Stomach (tissue), 9 donors: Measurements from ENCODE around the gene SCN8A. TPM values are rescaled to one million over a fixed set of nuclear protein-coding genes. Genes with fewer than 3 reads are reported as not detected.
"Not testable (repeated sequence)": the region's sequence is repeated elsewhere in the genome, so short reads cannot be mapped to it uniquely, and the experiment has no call there.

Experiments used
- DNase-seq, 2 donors: peaks; one replicate each; pipeline versions ENCODE4 v3.0.0 to v3.0.0-alpha.2; 2013 to 2019
- H3K27ac ChIP-seq, 5 donors: fragments of 200-600 bp in 4 of 5; sonication (generic) in 4 of 5; one replicate each; pipeline ENCODE4 v1.5.1; 2013 to 2019; ENCODE audit warnings: mild to moderate bottlenecking in 1 of 5, moderate library complexity in 1 of 5
- H3K27me3 ChIP-seq, 3 donors: fragments of 200-600 bp; sonication (generic); one replicate each; pipeline ENCODE4 v1.5.1; 2017 to 2019; ENCODE audit warnings: mixed run types in 1 of 3
- H3K36me3 ChIP-seq, 4 donors: fragments of 200-600 bp; sonication (generic); 1 replicate in 3 of 4; 2 replicates in 1 of 4; pipeline ENCODE4 v1.5.1; 2016 to 2019
- H3K4me1 ChIP-seq, 4 donors: fragments of 200-600 bp; sonication (generic); one replicate each; pipeline ENCODE4 v1.5.1; 2016 to 2019
- H3K4me3 ChIP-seq, 4 donors: fragments of 200-600 bp; sonication (generic) in 3 of 4; one replicate each; pipeline ENCODE4 v1.5.1; 2016 to 2019; ENCODE audit warnings: mild to moderate bottlenecking in 1 of 4
- H3K9me3 ChIP-seq, 4 donors: fragments of 200-600 bp; sonication (generic); one replicate each; pipeline ENCODE4 v1.5.1; 2016 to 2019
- EP300 ChIP-seq: sonication (generic); formaldehyde crosslinking; IDR thresholded peaks from one replicate; pipeline ENCODE4 v1.6.1; 2017; ENCODE audit warnings: antibody characterized with exemption
- POLR2A ChIP-seq, 4 donors: fragments of 450-650 bp; IDR thresholded peaks; one replicate each; pipeline ENCODE4 v1.6.1; 2016; ENCODE audit warnings: antibody characterized with exemption in 4 of 4, control low read depth in 2 of 4, mild to moderate bottlenecking in 1 of 4, moderate library complexity in 1 of 4
- POLR2AphosphoS5 ChIP-seq, 3 donors: sonication (generic); formaldehyde crosslinking; IDR thresholded peaks; one replicate each; pipeline ENCODE4 v1.6.1; 2016; ENCODE audit warnings: antibody characterized with exemption in 3 of 3
- WGBS, 5 donors: extraction: QIAGEN DNeasy Blood & Tissue Kit in 3 of 5; methylation state at CpG; one replicate each; pipeline versions ENCODE4 v1.1.5 to v1.1.7; 2013 to 2018; 5-methylcytosine and 5-hydroxymethylcytosine counted together
- intact Hi-C: fragments of 100-400 bp; cut with DNase I; formaldehyde crosslinking; loops from one replicate; pipeline ENCODE4 v1.15.1; 2023; ENCODE audit warnings: low total_unique reads
- polyA plus RNA-seq, 3 donors: library from polyadenylated mRNA; stranded (reverse); fragments of 200-250 nt; gene quantifications; one replicate each; pipeline ENCODE4 v1.2.3, GENCODE V29; 2013
- total RNA-seq, 5 donors: library from RNA; depleted of rRNA; stranded (reverse); fragments of >200 nt; gene quantifications; one replicate each; pipeline versions ENCODE4 v1.1.0 to v1.2.3, GENCODE V29; 2014 to 2016
- TF ChIP-seq, protein P1 (sequence below), 7 experiments: fragments of 450-650 bp in 4 of 7; fragments of 200-600 bp in 3 of 7; sonication (generic) in 3 of 7; IDR thresholded peaks; one replicate each; pipeline ENCODE4 v1.5.1; 2016 to 2019; ENCODE audit warnings: antibody characterized with exemption in 7 of 7, control low read depth in 2 of 7, mild to moderate bottlenecking in 1 of 7
- donor health status: healthy with polysubstance abuse.
- donor health status: Bipolar disorder and iron deficiency.
- donor health status: healthy.

Gene SCN8A
- total and polyA plus RNA-seq, 8 donors: 0.08 to 19.6 (median 1.2) TPM

DNA sequence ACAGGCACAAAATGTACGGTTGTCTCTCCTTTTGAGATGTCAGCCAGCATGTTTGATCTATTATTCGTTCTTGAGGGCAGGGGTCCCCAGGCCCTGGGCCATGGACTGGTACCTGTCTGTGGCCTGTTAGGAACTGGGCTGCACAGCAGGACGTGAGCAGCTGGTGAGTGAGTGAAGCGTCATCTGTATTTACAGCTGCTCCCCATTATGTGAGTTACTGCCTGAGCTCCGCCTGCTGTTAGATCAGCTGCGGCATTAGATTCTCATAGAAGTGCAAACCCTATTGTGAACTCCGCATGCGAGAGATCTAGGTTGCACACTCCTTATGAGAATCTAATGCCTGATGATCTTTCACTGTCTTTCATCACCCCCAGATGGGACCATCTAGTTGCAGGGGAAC, 41.4 kb upstream of the SCN8A start:
- Histone ChIP-seq H3K4me1 (no peaks in the 10 kb centered on the region), H3K9me3 (peaks cover 0 to 7% (median 0%) of the 10 kb centered on the region in 4 donors), H3K36me3 (no peaks in the 10 kb centered on the region), H3K27ac (no peak overlapping the region), H3K4me3 (no peak overlapping the region), H3K27me3 (peaks cover 0 to 9% (median 0%) of the 10 kb centered on the region in 3 donors)
- intact Hi-C loops: no loop called here
- DNase-seq: no peak
- TF ChIP-seq, protein P1, sequence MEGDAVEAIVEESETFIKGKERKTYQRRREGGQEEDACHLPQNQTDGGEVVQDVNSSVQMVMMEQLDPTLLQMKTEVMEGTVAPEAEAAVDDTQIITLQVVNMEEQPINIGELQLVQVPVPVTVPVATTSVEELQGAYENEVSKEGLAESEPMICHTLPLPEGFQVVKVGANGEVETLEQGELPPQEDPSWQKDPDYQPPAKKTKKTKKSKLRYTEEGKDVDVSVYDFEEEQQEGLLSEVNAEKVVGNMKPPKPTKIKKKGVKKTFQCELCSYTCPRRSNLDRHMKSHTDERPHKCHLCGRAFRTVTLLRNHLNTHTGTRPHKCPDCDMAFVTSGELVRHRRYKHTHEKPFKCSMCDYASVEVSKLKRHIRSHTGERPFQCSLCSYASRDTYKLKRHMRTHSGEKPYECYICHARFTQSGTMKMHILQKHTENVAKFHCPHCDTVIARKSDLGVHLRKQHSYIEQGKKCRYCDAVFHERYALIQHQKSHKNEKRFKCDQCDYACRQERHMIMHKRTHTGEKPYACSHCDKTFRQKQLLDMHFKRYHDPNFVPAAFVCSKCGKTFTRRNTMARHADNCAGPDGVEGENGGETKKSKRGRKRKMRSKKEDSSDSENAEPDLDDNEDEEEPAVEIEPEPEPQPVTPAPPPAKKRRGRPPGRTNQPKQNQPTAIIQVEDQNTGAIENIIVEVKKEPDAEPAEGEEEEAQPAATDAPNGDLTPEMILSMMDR (IDR thresholded peaks at IDR 0.05): no peak
- TF ChIP-seq EP300 (no peak), POLR2AphosphoS5 (IDR thresholded peaks at IDR 0.05) (no peak), POLR2A (IDR thresholded peaks at IDR 0.05) (no peak)
- 73 to 85% (median 81%) methylated on average over 8 of the region's 8 CpGs for WGBS, 5 donors

DNA sequence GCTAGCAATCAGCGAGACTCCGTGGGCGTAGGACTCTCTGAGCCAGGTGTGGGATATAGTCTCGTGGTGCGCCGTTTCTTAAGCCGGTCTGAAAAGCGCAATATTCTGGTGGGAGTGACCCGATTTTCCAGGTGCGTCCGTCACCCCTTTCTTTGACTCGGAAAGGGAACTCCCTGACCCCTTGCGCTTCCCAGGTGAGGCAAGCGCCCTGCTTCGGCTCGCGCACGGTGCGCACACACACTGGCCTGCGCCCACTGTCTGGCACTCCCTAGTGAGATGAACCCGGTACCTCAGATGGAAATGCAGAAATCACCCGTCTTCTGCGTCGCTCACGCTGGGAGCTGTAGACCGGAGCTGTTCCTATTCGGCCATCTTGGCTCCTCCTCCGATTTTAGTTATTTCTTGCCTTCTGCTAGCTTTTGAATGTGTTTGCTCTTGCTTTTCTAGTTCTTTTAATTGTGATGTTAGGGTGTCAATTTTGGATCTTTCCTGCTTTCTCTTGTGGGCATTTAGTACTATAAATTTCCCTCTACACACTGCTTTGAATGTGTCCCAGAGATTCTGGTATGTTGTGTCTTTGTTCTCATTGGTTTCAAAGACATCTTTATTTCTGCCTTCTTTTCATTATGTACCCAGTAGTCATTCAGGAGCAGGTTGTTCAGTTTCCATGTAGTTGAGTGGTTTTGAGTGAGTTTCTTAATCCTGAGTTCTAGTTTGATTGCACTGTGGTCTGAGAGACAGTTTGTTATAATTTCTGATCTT, 22.6 kb upstream of the SCN8A start:
- H3K36me3 ChIP-seq, H3K27me3 ChIP-seq, H3K9me3 ChIP-seq, H3K27ac ChIP-seq, H3K4me1 ChIP-seq, intact Hi-C loops, DNase-seq, H3K4me3 ChIP-seq: not testable (repeated sequence)
- 44 to 95% (median 71%) methylated on average over 5 to 25 of the region's 28 CpGs for WGBS, 5 donors

DNA sequence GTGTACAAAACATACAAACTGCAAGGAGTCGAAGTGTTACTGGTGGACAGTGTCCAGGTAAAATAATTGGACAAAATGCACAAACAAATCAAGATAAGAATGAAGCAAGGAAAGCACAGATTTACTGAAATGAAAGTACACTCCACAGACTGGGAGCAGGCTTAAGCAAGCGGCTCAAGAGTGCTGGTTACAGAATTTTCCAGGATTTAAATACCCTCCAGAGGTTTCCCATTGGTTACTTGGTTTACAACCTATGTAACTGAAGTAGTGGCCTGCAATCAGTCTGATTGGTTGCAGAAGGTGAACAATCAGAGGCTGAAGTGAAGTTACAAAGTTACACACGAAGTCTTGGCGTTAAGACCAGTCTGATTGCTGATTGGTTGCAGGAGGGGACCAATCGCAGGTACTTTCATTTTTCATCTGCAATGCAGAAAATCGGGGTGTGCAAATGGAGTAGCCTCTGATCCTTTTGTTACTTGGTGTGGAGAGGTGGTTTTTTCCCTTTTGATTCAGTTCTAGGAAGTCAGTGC, 11.6 kb upstream of the SCN8A start:
- intact Hi-C loops: no loop called here
- H3K27me3 ChIP-seq: peaks cover 0 to 8% (median 0%) of the 10 kb centered on the region in 3 donors
- H3K27ac ChIP-seq: no peak overlapping the region
- H3K4me1 ChIP-seq: no peaks in the 10 kb centered on the region
- H3K9me3 ChIP-seq: peaks cover 0 to 11% (median 10%) of the 10 kb centered on the region in 4 donors
- H3K36me3 ChIP-seq: no peaks in the 10 kb centered on the region
- WGBS, 5 donors: 82 to 87% (median 84%) methylated on average over 6 of the region's 6 CpGs
- no peak overlapping the region for H3K4me3 ChIP-seq
- TF ChIP-seq POLR2AphosphoS5 (IDR thresholded peaks at IDR 0.05) (no peak), EP300 (no peak), POLR2A (IDR thresholded peaks at IDR 0.05) (no peak)
- TF ChIP-seq, protein P1 (IDR thresholded peaks at IDR 0.05): no peak
- DNase-seq: no peak

GRCh38 chr12:51589060-51589459, 2.0 kb upstream of the SCN8A start:
- 69 to 83% (median 78%) methylated on average over 5 of the region's 5 CpGs for WGBS, 5 donors
- intact Hi-C loops: no loop called here
- DNase-seq: no peak
- Histone ChIP-seq H3K4me3 (no peak overlapping the region), H3K36me3 (no peaks in the 10 kb centered on the region), H3K9me3 (no peaks in the 10 kb centered on the region), H3K27ac (no peak overlapping the region), H3K27me3 (peaks cover 0 to 73% (median 22%) of the 10 kb centered on the region in 3 donors), H3K4me1 (peaks cover 11 to 18% (median 13%) of the 10 kb centered on the region in 4 donors)
- TF ChIP-seq POLR2AphosphoS5 (IDR thresholded peaks at IDR 0.05) (no peak), EP300 (no peak)

DNA sequence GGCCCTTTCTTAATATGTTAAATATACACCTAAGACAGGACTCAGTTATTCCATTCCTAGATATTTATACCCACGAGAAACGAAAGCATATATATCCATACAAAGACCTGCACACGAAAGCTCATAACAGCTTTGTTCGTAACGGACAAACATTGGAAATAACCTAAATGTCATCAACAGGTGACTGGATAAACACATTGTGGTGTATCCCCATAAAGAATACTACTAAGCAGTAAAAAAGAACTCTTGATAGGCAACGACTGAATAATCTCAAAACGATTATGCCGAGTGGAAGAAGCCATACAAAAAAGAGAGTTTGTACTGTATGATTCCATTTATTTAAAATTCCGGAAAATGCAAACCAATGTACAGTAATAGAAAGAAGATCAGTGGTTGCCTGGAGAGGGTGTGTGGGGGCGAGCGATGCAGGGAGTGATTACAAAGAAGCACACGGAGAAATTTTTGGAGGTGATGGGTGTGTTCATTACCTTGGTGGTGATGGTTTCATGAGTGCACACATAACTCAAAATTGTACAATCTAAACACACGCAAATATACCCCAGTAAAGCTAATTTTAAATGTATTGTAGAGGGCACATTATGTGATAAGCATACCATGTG, 1.4 kb upstream of the SCN8A start:
- intact Hi-C loops: no loop called here
- H3K36me3 ChIP-seq: no peaks in the 10 kb centered on the region
- H3K4me3 ChIP-seq: no peak overlapping the region
- no peak for DNase-seq
- TF ChIP-seq EP300 (no peak), POLR2AphosphoS5 (IDR thresholded peaks at IDR 0.05) (no peak), POLR2A (IDR thresholded peaks at IDR 0.05) (no peak)
- TF ChIP-seq, protein P1 (IDR thresholded peaks at IDR 0.05): no peak
- H3K27ac ChIP-seq: no peak overlapping the region
- 80 to 88% (median 83%) methylated on average over 13 of the region's 13 CpGs for WGBS, 5 donors
- H3K4me1 ChIP-seq: peaks cover 11 to 18% (median 13%) of the 10 kb centered on the region in 4 donors
- peaks cover 0 to 79% (median 22%) of the 10 kb centered on the region in 3 donors for H3K27me3 ChIP-seq
- H3K9me3 ChIP-seq: no peaks in the 10 kb centered on the region
